22Rv1 (cell line): ENCODE data around the gene PSMG4.

ENCODE experiments used
- ZFX ChIP-seq: fragments of 450-650 bp; IDR thresholded peaks from 2 replicates; pipeline ENCODE4 v1.6.1; 2017; ENCODE audit warnings: antibody characterized with exemption, borderline replicate concordance
- TF ChIP-seq, protein P1 (sequence below): fragments of 450-650 bp; IDR thresholded peaks from 2 replicates; pipeline ENCODE4 v1.5.1; 2017; ENCODE audit warnings: mild to moderate bottlenecking

- TF ChIP-seq, protein P1, sequence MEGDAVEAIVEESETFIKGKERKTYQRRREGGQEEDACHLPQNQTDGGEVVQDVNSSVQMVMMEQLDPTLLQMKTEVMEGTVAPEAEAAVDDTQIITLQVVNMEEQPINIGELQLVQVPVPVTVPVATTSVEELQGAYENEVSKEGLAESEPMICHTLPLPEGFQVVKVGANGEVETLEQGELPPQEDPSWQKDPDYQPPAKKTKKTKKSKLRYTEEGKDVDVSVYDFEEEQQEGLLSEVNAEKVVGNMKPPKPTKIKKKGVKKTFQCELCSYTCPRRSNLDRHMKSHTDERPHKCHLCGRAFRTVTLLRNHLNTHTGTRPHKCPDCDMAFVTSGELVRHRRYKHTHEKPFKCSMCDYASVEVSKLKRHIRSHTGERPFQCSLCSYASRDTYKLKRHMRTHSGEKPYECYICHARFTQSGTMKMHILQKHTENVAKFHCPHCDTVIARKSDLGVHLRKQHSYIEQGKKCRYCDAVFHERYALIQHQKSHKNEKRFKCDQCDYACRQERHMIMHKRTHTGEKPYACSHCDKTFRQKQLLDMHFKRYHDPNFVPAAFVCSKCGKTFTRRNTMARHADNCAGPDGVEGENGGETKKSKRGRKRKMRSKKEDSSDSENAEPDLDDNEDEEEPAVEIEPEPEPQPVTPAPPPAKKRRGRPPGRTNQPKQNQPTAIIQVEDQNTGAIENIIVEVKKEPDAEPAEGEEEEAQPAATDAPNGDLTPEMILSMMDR, result no peak
- TF ChIP-seq ZFX, result no peak
Measured at GRCh38 chr6:3296537-3296936, 37.8 kb downstream of the PSMG4 start.
